Measurements from ENCODE around the gene ADD1.

- TF ChIP-seq CTCF (conservative IDR thresholded peaks at IDR 0.05 in 1 of 2, IDR thresholded peaks at IDR 0.05 in 1 of 2; ENCODE audit: low read depth in 1 of 2, low read length in 2 of 2) (no peak), EZH2 (IDR thresholded peaks at IDR 0.05; ENCODE audit: low read length, missing control alignments) (no peak)
These were observed 8.9 kb downstream of the ADD1 start for GRCh38 chr4:2852481-2852921.

All from fibroblast of lung (primary cell).